ENCODE results near the gene ZEB2.
"Not testable (repeated sequence)": the region's sequence is repeated elsewhere in the genome, so short reads cannot be mapped to it uniquely, and the experiment has no call there.

The ZEB2 gene

DNA sequence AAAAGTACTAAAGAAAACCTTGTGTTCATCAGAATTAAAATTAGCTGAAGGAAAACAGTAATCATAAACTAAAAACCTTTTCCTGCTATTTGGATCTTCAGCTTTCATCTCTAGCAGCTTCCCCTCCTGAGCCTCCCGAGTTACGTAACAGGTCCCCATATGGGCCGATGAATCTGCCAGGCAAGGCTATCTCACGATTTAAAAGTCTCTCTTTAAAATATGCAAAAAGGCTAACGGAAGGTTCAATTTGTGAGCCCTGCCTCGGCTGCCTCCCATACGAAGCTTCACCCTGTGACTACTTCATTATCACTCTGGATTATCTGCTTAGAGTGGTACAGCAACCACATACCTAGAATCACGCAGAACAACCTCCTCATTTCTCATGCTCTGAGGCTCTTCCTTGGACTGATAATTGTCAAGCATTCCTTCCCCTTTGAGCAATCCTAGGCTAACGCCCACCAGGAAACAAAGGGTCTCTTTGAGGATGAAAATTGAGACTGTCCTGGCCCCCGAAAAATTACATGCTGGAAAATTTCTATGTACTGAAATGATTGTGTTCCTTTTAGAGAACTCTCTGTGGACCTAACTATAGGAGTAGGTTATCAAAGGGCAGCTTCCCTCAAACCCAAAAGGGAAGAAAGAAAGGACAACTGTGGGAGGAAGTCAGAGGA, 147.4 kb downstream of the ZEB2 start:
- H3K9me3 ChIP-seq (ENCODE audit: control insufficient read depth, insufficient read depth, low read length) = no peaks in the 10 kb centered on the region
- no peak overlapping the region for H3K9ac ChIP-seq (ENCODE audit: low read depth, low read length)
- H3K4me1 ChIP-seq (ENCODE audit: insufficient read depth, low read length) = peaks cover 12% of the 10 kb centered on the region
- no peaks in the 10 kb centered on the region for H3K36me3 ChIP-seq (ENCODE audit: insufficient read depth, low read length)

DNA sequence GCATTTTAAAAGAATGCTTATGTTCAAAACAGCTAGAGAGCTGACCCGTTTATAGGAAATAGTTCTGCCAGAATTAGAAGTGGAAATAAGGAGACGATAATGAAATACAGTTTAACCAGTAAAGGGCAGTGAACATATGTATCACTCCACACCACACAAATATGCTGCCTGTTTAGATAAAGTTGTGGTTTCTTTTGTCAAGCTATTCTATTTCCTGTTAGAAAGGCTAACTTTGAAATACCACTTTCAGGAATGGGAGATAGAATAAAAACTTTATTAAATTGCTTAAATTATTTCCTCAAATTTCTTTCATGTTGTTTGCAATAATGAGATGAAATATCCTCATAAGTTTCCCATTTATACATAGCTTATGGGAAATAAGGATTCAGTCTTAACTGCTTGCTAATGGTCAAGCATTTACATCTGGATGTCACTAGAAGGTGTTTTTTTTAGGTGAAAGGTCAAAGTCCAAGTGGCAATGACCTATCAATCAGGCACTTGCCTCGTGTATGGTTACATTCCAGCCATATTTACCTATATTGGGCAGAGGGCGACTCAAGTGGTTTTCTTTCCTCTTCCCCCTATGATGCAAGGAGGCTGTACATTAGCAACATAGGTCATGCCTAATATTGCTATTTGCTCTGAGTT, 148.9 kb downstream of the ZEB2 start:
- Histone ChIP-seq H3K9me3 (ENCODE audit: control insufficient read depth, insufficient read depth, low read length) (no peaks in the 10 kb centered on the region), H3K9ac (ENCODE audit: low read depth, low read length) (no peak overlapping the region), H3K4me1 (ENCODE audit: insufficient read depth, low read length) (peaks cover 12% of the 10 kb centered on the region), H3K36me3 (ENCODE audit: insufficient read depth, low read length) (no peaks in the 10 kb centered on the region)

GRCh38 chr2:144369416-144369815, 150.5 kb downstream of the ZEB2 start:
- no peak overlapping the region for H3K9ac ChIP-seq (ENCODE audit: low read depth, low read length)
- peaks cover 12% of the 10 kb centered on the region for H3K4me1 ChIP-seq (ENCODE audit: insufficient read depth, low read length)
- H3K36me3 ChIP-seq (ENCODE audit: insufficient read depth, low read length) = no peaks in the 10 kb centered on the region
- no peaks in the 10 kb centered on the region for H3K9me3 ChIP-seq (ENCODE audit: control insufficient read depth, insufficient read depth, low read length)

GRCh38 chr2:144366825-144367429, 153.0 kb downstream of the ZEB2 start:
- Histone ChIP-seq H3K36me3 (ENCODE audit: insufficient read depth, low read length) (no peaks in the 10 kb centered on the region), H3K9ac (ENCODE audit: low read depth, low read length) (no peak overlapping the region), H3K9me3 (ENCODE audit: control insufficient read depth, insufficient read depth, low read length) (no peaks in the 10 kb centered on the region), H3K4me1 (ENCODE audit: insufficient read depth, low read length) (peaks cover 4% of the 10 kb centered on the region)

DNA sequence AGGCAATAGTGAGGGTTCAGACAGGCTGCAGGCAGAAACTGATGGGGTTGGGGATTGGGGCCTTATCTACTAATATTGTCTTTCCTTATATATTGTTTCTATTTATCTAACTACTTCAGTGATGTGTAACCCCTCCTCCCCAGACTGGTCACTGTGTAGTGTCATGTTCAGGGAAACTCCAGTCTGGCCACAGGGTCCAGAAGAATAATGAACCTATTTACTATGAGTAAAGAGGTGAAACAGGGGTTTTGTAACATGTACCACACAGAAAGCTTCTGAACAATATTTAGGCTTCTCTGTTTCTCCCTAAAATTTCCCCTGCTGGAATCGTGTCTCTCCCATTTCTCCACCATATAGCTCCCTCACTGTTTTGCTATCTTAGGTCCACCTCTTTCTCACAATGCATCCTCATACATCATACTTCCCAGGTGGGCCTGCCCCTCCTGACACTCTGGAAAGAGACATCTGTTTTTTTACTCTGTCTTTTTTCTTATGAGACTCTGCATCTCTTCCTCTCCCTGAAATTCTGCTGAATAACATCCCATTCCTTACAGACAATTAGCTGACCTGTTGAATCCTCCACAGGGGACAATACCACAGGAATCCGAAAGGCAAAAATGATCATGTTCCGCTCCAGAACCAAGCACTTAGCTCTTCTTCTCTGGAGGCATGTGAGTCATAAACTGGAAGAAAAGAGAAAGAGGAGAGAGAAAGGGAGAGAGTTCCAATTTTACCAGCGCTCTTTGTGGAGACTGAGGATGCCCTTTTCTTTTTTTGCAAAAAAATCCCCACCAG, 154.8 kb downstream of the ZEB2 start:
- no peaks in the 10 kb centered on the region for H3K9me3 ChIP-seq (ENCODE audit: control insufficient read depth, insufficient read depth, low read length)

GRCh38 chr2:144364247-144364646, 155.7 kb downstream of the ZEB2 start:
- H3K36me3 ChIP-seq (ENCODE audit: insufficient read depth, low read length); H3K4me1 ChIP-seq (ENCODE audit: insufficient read depth, low read length); H3K9ac ChIP-seq (ENCODE audit: low read depth, low read length); H3K9me3 ChIP-seq (ENCODE audit: control insufficient read depth, insufficient read depth, low read length): not testable (repeated sequence)

More for the DNA sequence above, 154.8 kb downstream of the ZEB2 start:
- Histone ChIP-seq H3K36me3 (ENCODE audit: insufficient read depth, low read length) (no peaks in the 10 kb centered on the region), H3K9ac (ENCODE audit: low read depth, low read length) (no peak overlapping the region), H3K4me1 (ENCODE audit: insufficient read depth, low read length) (no peaks in the 10 kb centered on the region)

- no peaks in the 10 kb centered on the region for H3K9me3 ChIP-seq (ENCODE audit: control insufficient read depth, insufficient read depth, low read length)
Observed at GRCh38 chr2:144362401-144362800, 157.5 kb downstream of the ZEB2 start.

DNA sequence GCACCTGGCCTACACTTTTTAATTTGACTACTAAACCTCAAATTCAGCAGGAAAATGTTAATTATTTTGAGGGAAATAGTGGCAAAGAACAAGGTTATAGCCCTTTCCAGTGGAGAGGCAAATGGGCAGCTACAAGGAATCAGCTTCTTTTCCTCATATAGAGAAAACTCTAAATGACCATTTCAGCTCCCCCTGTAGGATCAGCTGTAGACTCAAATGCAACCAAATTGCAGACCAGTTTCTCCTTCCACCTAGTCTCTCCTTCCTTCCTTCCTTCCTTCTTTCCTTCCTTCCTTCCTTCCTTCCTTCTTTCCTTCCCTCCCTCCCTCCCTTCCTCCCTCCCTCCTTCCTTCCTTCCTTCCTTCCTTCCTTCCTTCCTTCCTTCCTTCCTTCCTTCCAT, 158.2 kb downstream of the ZEB2 start:
- Histone ChIP-seq H3K36me3 (ENCODE audit: insufficient read depth, low read length) (no peaks in the 10 kb centered on the region), H3K4me1 (ENCODE audit: insufficient read depth, low read length) (peaks cover 14% of the 10 kb centered on the region), H3K9me3 (ENCODE audit: control insufficient read depth, insufficient read depth, low read length) (no peaks in the 10 kb centered on the region), H3K9ac (ENCODE audit: low read depth, low read length) (no peak overlapping the region)

More at GRCh38 chr2:144362401-144362800, 157.5 kb downstream of the ZEB2 start:
- peaks cover 14% of the 10 kb centered on the region for H3K4me1 ChIP-seq (ENCODE audit: insufficient read depth, low read length)
- H3K9ac ChIP-seq (ENCODE audit: low read depth, low read length) = no peak overlapping the region
- no peaks in the 10 kb centered on the region for H3K36me3 ChIP-seq (ENCODE audit: insufficient read depth, low read length)

DNA sequence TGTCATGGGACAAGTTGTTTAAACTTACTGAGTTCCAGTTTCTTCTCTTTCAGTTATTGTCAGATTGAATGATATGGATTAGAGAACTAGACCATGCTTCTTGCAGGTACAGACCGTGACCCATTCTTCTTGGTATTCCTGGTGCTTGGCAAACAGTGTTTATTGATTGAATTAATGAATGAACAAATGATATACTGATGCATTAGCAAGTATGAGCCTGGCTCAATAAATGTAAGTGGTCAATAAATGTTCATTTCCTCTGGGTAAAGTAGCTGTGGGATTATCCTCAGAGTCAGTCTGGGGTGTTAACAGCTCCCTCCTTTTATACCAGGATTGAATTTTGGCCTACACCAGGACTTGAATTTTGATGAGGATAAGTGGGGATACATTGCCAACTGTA, 160.2 kb downstream of the ZEB2 start:
- Histone ChIP-seq H3K36me3 (ENCODE audit: insufficient read depth, low read length) (no peaks in the 10 kb centered on the region), H3K4me1 (ENCODE audit: insufficient read depth, low read length) (peaks cover 14% of the 10 kb centered on the region), H3K9me3 (ENCODE audit: control insufficient read depth, insufficient read depth, low read length) (no peaks in the 10 kb centered on the region), H3K9ac (ENCODE audit: low read depth, low read length) (no peak overlapping the region)

DNA sequence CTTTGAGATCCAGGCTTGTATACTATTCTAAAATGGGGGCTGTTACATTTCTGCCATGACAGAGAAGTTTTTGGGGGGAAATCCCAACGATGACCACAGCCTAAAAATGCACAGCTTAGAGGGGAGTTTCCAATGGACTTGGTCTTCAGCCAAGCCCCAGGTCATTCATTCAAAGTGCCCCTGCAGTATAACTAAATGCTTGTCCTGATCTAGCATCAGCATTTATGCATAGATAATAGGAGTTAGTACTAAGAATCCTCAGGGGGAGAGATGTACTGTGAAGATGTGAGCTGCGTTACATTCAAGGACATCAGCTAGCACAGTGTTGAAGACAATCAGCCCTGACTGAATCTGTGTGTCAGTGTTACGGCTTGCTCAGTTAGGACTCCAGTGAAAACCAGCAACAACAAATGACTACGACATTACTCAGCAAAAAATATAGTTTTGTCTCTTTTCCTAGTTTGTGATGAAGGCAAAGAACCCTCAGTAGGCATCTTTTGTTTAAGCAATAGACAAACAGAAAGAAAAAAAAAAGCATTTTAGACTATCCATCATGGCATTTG, 160.9 kb downstream of the ZEB2 start:
- Histone ChIP-seq H3K4me1 (ENCODE audit: insufficient read depth, low read length) (peaks cover 14% of the 10 kb centered on the region), H3K9ac (ENCODE audit: low read depth, low read length) (no peak overlapping the region), H3K9me3 (ENCODE audit: control insufficient read depth, insufficient read depth, low read length) (no peaks in the 10 kb centered on the region), H3K36me3 (ENCODE audit: insufficient read depth, low read length) (no peaks in the 10 kb centered on the region)

DNA sequence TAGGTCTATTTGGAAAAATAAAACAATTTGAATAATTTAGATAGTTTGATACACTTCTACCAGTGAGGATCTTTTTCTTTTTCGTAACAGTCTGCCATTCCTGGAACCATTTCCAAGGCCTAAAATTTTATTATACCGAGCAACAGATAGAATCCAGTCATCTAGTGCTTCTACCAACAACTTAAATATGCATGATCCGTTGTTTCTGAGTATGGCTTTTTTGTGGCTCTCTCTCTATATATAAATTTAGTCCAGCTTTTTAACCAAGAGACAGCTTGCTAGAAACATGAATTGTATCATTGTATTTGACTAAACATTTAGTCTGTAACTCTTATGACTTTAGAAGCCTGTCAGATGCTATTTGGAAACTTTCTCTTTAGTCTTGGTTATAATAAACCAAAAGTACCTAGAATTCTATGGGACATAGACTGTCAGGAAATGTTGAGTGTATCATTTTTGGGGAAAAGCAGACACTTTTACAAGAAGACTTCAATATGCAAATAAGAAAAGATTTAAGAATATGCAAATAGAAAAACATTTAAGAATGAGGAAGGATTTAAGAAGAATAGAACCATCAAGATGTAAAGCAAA, 161.4 kb downstream of the ZEB2 start:
- H3K4me1 ChIP-seq (ENCODE audit: insufficient read depth, low read length) = peaks cover 14% of the 10 kb centered on the region
- no peaks in the 10 kb centered on the region for H3K9me3 ChIP-seq (ENCODE audit: control insufficient read depth, insufficient read depth, low read length)
- H3K9ac ChIP-seq (ENCODE audit: low read depth, low read length) = no peak overlapping the region
- no peaks in the 10 kb centered on the region for H3K36me3 ChIP-seq (ENCODE audit: insufficient read depth, low read length)

- no peak overlapping the region for H3K9ac ChIP-seq (ENCODE audit: low read depth, low read length)
- H3K36me3 ChIP-seq (ENCODE audit: insufficient read depth, low read length) = no peaks in the 10 kb centered on the region
- no peaks in the 10 kb centered on the region for H3K9me3 ChIP-seq (ENCODE audit: control insufficient read depth, insufficient read depth, low read length)
- H3K4me1 ChIP-seq (ENCODE audit: insufficient read depth, low read length) = peaks cover 14% of the 10 kb centered on the region
Observed at GRCh38 chr2:144357623-144358373, 162.1 kb downstream of the ZEB2 start.

- H3K9ac ChIP-seq (ENCODE audit: low read depth, low read length) = no peak overlapping the region
- peaks cover 23% of the 10 kb centered on the region for H3K4me1 ChIP-seq (ENCODE audit: insufficient read depth, low read length)
- H3K9me3 ChIP-seq (ENCODE audit: control insufficient read depth, insufficient read depth, low read length) = no peaks in the 10 kb centered on the region
- no peaks in the 10 kb centered on the region for H3K36me3 ChIP-seq (ENCODE audit: insufficient read depth, low read length)
Observed at GRCh38 chr2:144356402-144356801, 163.5 kb downstream of the ZEB2 start.

Measured in ES-I3 (cell line).